Memory B cell (primary cell): ENCODE results near the gene SPR.

Source experiments
- ATAC-seq: fragments of 150-1000 bp; cut with Tn5 transposase; 2 replicates; pipeline ENCODE4 v1.10.0; 2021; ENCODE audit warnings: low read depth, mild to moderate bottlenecking, moderate library complexity
- DNase-seq, 2 donors: peaks; one replicate each; pipeline ENCODE4 v3.0.0; 2022; ENCODE audit warnings: low spot score in 2 of 2
- H3K27ac Mint-ChIP-seq: one replicate; pipeline ENCODE4 v1.8.0; 2022; ENCODE audit warnings: mild to moderate bottlenecking, moderate library complexity, mixed read lengths
- H3K27me3 Mint-ChIP-seq: one replicate; pipeline ENCODE4 v1.8.0; 2022; ENCODE audit warnings: mixed read lengths
- H3K36me3 Mint-ChIP-seq: one replicate; pipeline ENCODE4 v1.8.0; 2022; ENCODE audit warnings: mild to moderate bottlenecking, mixed read lengths
- H3K4me1 Mint-ChIP-seq: one replicate; pipeline ENCODE4 v1.8.0; 2022; ENCODE audit warnings: mixed read lengths
- H3K4me3 Mint-ChIP-seq: one replicate; pipeline ENCODE4 v1.8.0; 2022; ENCODE audit warnings: mild to moderate bottlenecking, moderate library complexity, mixed read lengths
- H3K9me3 Mint-ChIP-seq: one replicate; pipeline ENCODE4 v1.8.0; 2022; ENCODE audit warnings: mixed read lengths

SPR gene

DNA sequence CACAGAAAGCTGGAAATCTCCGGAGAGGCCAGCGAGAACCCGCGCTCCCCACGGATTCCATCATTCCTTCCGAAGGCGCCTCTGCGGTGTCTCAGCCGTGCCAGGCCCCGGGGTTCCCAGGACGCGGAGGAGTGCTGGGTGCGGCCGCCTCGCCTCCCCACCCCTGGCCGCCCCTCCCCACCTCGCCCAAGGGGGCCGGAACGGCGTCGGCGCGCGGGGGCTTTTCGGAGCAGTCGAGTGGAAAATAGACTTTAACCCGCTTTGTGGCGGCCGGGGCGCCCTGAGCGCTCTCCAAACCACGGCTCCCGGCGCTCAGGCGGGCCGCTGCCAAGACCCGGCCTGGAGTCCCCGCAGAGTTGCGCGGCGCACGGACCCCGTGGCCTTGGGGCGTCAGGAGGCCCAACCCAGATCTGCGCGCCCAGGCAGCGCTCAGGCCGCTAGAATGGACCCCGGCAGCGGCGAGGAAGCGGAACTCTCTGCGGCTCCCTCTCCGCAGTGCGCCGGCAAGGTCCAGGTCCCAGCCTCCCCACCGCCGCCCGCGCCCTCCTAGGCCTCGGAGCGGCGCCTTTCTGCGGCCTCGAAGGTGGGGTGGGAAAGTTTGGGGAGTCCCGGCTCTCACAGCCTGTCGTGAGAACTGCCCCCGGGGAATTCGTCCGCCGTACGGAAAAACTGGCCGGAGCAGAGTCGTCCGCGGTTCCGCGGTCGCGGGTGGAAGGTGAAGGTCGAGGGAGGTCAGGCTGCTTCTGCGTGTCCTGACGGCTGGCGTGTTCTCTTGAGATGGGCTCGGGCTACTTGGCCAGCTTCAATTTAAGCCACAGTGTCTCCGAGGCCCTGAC is 28.9 kb downstream of the SPR start:
- Mint-ChIP-seq H3K36me3 (no peaks in the 10 kb centered on the region), H3K27me3 (peaks cover 30% of the 10 kb centered on the region), H3K27ac (no peak overlapping the region), H3K9me3 (no peaks in the 10 kb centered on the region), H3K4me3 (peak overlapping the region; percentile 76), H3K4me1 (peaks cover 15% of the 10 kb centered on the region)
- peak; percentile 64 for ATAC-seq
- DNase-seq, result peak; percentile 36 to 51

DNA sequence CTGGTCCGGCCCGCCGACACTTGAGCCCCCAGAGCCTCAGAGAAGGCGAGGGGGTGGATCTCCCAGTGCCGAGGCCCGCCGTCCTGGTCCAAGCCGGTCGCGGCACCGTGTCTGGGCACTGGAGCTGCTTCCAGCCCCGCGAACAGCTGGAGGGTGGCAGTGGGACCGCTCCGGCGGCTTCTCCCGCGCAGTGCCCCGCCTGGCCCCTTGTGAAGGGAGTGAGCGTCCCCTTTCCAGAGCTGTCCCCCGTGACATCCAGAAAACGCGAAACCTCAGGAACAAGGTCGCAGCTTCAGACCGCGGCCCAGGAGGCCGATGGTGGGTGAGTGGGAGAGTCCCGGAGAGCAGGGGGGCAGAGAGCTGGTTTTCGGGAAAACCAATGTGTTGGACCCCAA is 29.5 kb downstream of the SPR start:
- Mint-ChIP-seq H3K36me3 (no peaks in the 10 kb centered on the region), H3K4me3 (peak overlapping the region; percentile 76), H3K9me3 (no peaks in the 10 kb centered on the region), H3K4me1 (peaks cover 15% of the 10 kb centered on the region), H3K27me3 (peaks cover 26% of the 10 kb centered on the region), H3K27ac (no peak overlapping the region)
- ATAC-seq (no peak), DNase-seq (peak in 1 of 2 donors; percentile 36)

DNA sequence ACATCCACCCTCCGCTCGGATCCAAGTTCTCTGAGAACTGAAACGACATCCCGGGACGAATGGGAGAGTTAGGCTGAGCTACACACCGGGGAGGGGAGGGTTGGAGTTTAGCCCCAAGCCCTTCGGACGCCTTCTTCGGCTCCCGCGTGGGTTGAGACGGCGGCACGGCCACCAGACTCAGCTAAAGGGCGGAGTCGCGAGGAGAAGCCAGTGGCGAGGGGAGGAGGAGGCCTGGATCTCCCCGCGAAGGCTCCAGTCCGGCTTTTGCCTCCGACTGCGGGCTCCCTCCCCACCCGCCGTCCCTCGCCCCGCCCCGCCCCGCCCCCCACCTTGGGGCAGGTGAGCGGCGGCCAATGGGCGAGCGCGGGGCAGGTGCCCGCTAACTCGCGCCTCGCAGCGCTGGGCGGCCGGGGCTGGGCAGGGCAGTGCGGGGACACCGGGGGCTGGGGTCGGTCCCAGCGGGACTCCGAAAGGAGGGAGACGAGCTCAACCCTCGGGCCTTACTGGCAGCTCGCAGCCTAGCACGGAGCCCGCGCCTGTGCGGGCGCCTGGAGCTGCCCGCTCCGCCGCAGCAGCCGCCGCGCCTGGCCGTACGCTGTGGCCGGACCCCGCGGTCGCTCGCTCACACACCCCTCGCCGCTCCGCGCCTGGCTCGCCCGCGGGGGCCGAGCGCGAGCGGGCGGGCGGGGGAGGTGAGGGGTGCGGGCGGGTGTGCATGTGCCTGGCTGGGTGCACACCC is 30.1 kb downstream of the SPR start, which contains the start of gene EMX1:
EMX1 (plus strand) TSS at position 382 of the 739 bp plus-strand sequence; CDS start at position 716, 334 bp downstream.
- no peak within 1 kb of the TSS for H3K27ac Mint-ChIP-seq
- H3K4me3 Mint-ChIP-seq, result peak within 1 kb of the TSS; percentile 76
- ATAC-seq (peak; percentile 45), DNase-seq (peak; percentile 27 to 57)
- no peaks in the 10 kb centered on the region for H3K36me3 Mint-ChIP-seq
- no peaks in the 10 kb centered on the region for H3K9me3 Mint-ChIP-seq
- H3K27me3 Mint-ChIP-seq, result peaks cover 27% of the 10 kb centered on the region
- H3K4me1 Mint-ChIP-seq, result peaks cover 15% of the 10 kb centered on the region

GRCh38 chr2:72917877-72918553 is 30.8 kb downstream of the SPR start:
- H3K4me3 Mint-ChIP-seq, result no peak overlapping the region
- DNase-seq, result no peak

GRCh38 chr2:72919414-72920317 is 32.5 kb downstream of the SPR start:
- H3K27me3 Mint-ChIP-seq, result peaks cover 26% of the 10 kb centered on the region
- no peak overlapping the region for H3K4me3 Mint-ChIP-seq
- ATAC-seq, result no peak
- H3K36me3 Mint-ChIP-seq, result no peaks in the 10 kb centered on the region
- H3K27ac Mint-ChIP-seq, result no peak overlapping the region
- H3K4me1 Mint-ChIP-seq, result peaks cover 12% of the 10 kb centered on the region
- no peak for DNase-seq
- H3K9me3 Mint-ChIP-seq, result no peaks in the 10 kb centered on the region

More at GRCh38 chr2:72917877-72918553, 30.8 kb downstream of the SPR start:
- H3K4me1 Mint-ChIP-seq, result peaks cover 15% of the 10 kb centered on the region
- H3K36me3 Mint-ChIP-seq, result no peaks in the 10 kb centered on the region
- H3K9me3 Mint-ChIP-seq, result no peaks in the 10 kb centered on the region
- peaks cover 33% of the 10 kb centered on the region for H3K27me3 Mint-ChIP-seq
- ATAC-seq, result peak; percentile 2
- no peak overlapping the region for H3K27ac Mint-ChIP-seq

DNA sequence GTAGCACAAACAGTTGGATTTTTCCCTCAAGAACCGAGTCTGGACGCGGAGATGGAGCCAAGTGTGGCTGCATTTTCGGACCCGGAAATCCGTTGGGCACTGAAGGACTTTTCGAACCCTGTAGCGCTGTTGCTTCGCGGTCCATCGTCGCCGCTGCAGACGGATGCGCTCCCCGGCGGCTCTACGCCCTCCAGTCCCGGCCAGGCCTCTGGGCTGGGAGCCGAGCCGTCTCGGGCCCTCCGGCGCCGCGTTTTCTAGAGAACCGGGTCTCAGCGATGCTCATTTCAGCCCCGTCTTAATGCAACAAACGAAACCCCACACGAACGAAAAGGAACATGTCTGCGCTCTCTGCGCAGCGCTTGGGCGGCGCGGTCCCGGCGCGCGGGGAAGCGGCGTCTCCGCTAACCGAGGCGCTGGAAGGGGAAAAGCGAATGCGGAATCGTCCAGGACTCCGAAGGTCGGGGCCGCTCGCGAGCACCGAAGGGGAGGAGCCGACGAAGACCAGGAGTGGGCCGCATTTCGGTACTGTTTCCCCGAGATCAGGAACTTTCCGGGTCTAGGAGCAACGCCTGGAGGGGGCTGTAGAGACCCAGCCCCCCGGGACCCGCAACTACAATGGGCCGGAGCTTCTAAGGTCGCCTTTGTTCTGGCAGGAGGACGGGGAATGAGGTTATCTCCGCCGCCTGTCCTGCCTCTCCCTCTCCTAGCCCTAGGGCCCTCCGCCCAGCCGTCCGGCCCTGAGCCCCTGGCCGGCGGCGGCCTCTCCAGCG is 33.3 kb downstream of the SPR start:
- ATAC-seq (peak; percentile 24), DNase-seq (peak in 1 of 2 donors; percentile 42)
- H3K27me3 Mint-ChIP-seq, result peaks cover 26% of the 10 kb centered on the region
- H3K4me3 Mint-ChIP-seq, result peak overlapping the region; percentile 69
- no peak overlapping the region for H3K27ac Mint-ChIP-seq
- H3K36me3 Mint-ChIP-seq, result no peaks in the 10 kb centered on the region
- H3K4me1 Mint-ChIP-seq, result peaks cover 11% of the 10 kb centered on the region
- no peaks in the 10 kb centered on the region for H3K9me3 Mint-ChIP-seq

- no peaks in the 10 kb centered on the region for H3K9me3 Mint-ChIP-seq
- DNase-seq, result no peak
- no peaks in the 10 kb centered on the region for H3K36me3 Mint-ChIP-seq
- H3K4me1 Mint-ChIP-seq, result peaks cover 11% of the 10 kb centered on the region
- no peak for ATAC-seq
- H3K4me3 Mint-ChIP-seq, result no peak overlapping the region
- no peak overlapping the region for H3K27ac Mint-ChIP-seq
- peaks cover 26% of the 10 kb centered on the region for H3K27me3 Mint-ChIP-seq
Measured at GRCh38 chr2:72921088-72921851, 34.1 kb downstream of the SPR start.

DNA sequence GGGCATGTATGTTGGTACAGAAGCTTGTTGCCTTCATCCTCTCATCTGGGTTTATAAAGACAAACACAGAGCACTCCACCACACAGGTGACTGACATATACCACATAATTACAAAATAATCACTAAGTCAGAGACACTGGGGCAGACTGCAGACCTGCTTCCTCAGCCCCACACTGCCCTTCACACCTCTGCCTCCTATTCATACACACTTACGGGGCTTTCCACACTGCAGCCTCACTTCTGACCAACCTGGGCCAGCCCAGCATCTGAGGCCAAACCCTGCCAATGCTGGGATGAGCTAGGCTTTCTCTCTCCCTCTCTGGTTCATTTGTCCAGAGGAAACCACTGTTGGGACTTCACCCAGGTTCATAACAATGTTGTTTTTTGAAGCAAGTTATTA is 34.6 kb downstream of the SPR start:
- peaks cover 10% of the 10 kb centered on the region for H3K4me1 Mint-ChIP-seq
- no peak for DNase-seq
- H3K36me3 Mint-ChIP-seq, result no peaks in the 10 kb centered on the region
- no peak overlapping the region for H3K27ac Mint-ChIP-seq
- H3K4me3 Mint-ChIP-seq, result no peak overlapping the region
- no peak for ATAC-seq
- peaks cover 25% of the 10 kb centered on the region for H3K27me3 Mint-ChIP-seq
- no peaks in the 10 kb centered on the region for H3K9me3 Mint-ChIP-seq

DNA sequence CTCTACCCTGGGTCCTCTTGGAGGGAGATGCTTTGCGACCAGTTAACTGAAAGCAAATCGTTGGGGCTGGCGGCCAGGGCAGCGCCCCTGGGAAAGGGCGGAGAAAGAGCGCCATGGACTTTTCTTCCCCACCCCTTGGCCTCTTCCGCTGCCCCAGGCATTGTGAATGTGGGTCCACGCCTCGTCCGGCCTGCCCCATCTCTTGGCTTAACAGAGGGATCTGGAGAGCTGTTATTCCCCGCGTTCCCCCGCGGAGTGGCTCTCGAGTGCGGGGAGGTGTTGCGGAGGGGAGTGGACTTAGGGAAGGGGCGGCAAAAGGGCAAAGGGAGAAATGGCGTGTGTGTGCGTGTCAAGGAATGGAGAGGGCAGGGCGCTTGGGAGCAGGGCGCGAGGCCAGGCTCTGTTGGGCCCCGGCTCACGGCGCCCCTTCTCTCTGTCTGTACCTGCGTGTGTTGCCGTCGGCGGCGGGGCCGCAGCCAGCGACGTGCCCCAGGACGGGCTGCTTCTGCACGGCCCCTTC is 36.7 kb downstream of the SPR start:
- no peak overlapping the region for H3K27ac Mint-ChIP-seq
- H3K4me3 Mint-ChIP-seq, result no peak overlapping the region
- DNase-seq (no peak), ATAC-seq (no peak)
- H3K27me3 Mint-ChIP-seq, result peaks cover 21% of the 10 kb centered on the region
- no peaks in the 10 kb centered on the region for H3K36me3 Mint-ChIP-seq
- H3K4me1 Mint-ChIP-seq, result peaks cover 4% of the 10 kb centered on the region
- no peaks in the 10 kb centered on the region for H3K9me3 Mint-ChIP-seq

- H3K27ac Mint-ChIP-seq, result no peak overlapping the region
- no peaks in the 10 kb centered on the region for H3K36me3 Mint-ChIP-seq
- DNase-seq (no peak), ATAC-seq (peak; percentile 26)
- H3K9me3 Mint-ChIP-seq, result no peaks in the 10 kb centered on the region
- H3K27me3 Mint-ChIP-seq, result peaks cover 21% of the 10 kb centered on the region
- peaks cover 4% of the 10 kb centered on the region for H3K4me1 Mint-ChIP-seq
- no peak overlapping the region for H3K4me3 Mint-ChIP-seq
Measured at GRCh38 chr2:72924353-72925240, 37.4 kb downstream of the SPR start.

- ATAC-seq (no peak), DNase-seq (no peak)
- Mint-ChIP-seq H3K36me3 (no peaks in the 10 kb centered on the region), H3K4me3 (no peak overlapping the region), H3K4me1 (peaks cover 4% of the 10 kb centered on the region), H3K27ac (no peak overlapping the region), H3K27me3 (peaks cover 20% of the 10 kb centered on the region), H3K9me3 (no peaks in the 10 kb centered on the region)
Measured at GRCh38 chr2:72925328-72925943, 38.2 kb downstream of the SPR start.
